Activated CD8-positive, alpha-beta T cell treated with anti-CD3 and anti-CD28 coated beads for 36 hours (primary cell): ENCODE measurements around the gene ZSCAN5A. TPM values are rescaled to one million over a fixed set of nuclear protein-coding genes. Genes with fewer than 3 reads are reported as not detected.

ENCODE experiments used
- ATAC-seq: fragments of 200-7000 bp; cut with Tn5 transposase; one replicate; pipeline ENCODE4 v1.10.0; 2021; ENCODE audit warnings: mild to moderate bottlenecking, moderate library complexity
- CTCF ChIA-PET: fragments of 350-600 bp; sonication (Branson Sonifier 250); formaldehyde crosslinking; loops from one replicate; lab custom pipeline; 2021; ENCODE audit warnings: antibody characterized with exemption; lab: Charles Lee
- POLR2A ChIA-PET: fragments of 350-600 bp; sonication (Branson Sonifier 250); formaldehyde crosslinking; loops from one replicate; lab custom pipeline; 2021; ENCODE audit warnings: antibody characterized with exemption; lab: Charles Lee
- DNase-seq: peaks from one replicate; pipeline ENCODE4 v3.0.0-alpha.2; 2020
- H3K27ac Mint-ChIP-seq: one replicate; pipeline ENCODE4 v1.8.0; 2021; ENCODE audit warnings: mild to moderate bottlenecking, mixed read lengths
- H3K27me3 Mint-ChIP-seq: one replicate; pipeline ENCODE4 v1.8.0; 2021; ENCODE audit warnings: mixed read lengths
- H3K36me3 Mint-ChIP-seq: one replicate; pipeline ENCODE4 v1.8.0; 2021; ENCODE audit warnings: low read depth, mixed read lengths
- H3K4me1 Mint-ChIP-seq: one replicate; pipeline ENCODE4 v1.8.0; 2021; ENCODE audit warnings: low read depth, mixed read lengths
- H3K4me3 Mint-ChIP-seq: one replicate; pipeline ENCODE4 v1.8.0; 2021; ENCODE audit warnings: mild to moderate bottlenecking, moderate library complexity, mixed read lengths
- H3K9me3 Mint-ChIP-seq: one replicate; pipeline ENCODE4 v1.8.0; 2021; ENCODE audit warnings: mixed read lengths
- CTCF ChIP-seq: fragments of 200-600 bp; IDR thresholded peaks from one replicate; pipeline ENCODE4 v1.8.0; 2022; ENCODE audit warnings: antibody characterized with exemption, mild to moderate bottlenecking
- intact Hi-C: fragments of 100-400 bp; cut with micrococcal nuclease; formaldehyde crosslinking; loops from one replicate; pipeline ENCODE4 v1.10.0; 2022
- total RNA-seq, 2 experiments: library from RNA; stranded (reverse); gene quantifications; one replicate each; pipeline ENCODE4 v1.2.3, GENCODE V29; 2021

The ZSCAN5A gene
- total RNA-seq, 2 experiments from 2014 or later, result 7.7 to 9.0 TPM

- no peak overlapping the region for H3K4me3 Mint-ChIP-seq
- POLR2A ChIA-PET, result no interaction called here
Measured at GRCh38 chr19:56319991-56320390, 5.4 kb upstream of the ZSCAN5A start.

DNA sequence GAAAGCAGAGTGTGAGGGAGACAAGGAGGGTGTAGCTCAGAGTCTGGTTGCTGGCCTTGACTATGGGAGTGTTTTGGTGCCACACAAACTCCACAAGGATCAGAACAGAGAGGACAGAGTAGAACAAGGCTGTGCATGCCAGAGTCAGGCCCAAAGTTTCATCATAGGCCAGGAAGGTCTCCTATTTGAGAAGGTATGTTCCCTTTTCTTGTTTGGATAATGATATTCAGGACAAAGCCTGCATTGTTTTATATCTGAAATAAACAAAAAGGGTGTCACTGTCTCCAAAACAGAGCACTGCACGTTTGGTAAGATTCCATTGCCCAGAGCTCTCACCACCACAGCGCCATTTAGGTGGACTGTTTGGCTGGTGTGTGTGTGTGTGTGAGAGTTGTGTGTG is 3.1 kb upstream of the ZSCAN5A start:
- intact Hi-C loops, result no loop called here
- Mint-ChIP-seq H3K4me1 (peaks cover 14% of the 10 kb centered on the region), H3K27me3 (peaks cover 2% of the 10 kb centered on the region), H3K36me3 (peaks cover 4% of the 10 kb centered on the region), H3K9me3 (peaks cover 1% of the 10 kb centered on the region), H3K27ac (no peak overlapping the region), H3K4me3 (no peak overlapping the region)
- POLR2A ChIA-PET, result interaction anchor here (1.2 kb wide), 1 partner anchor 1583 kb away, joined by 3 read pairs; no protein-coding TSS in a partner anchor
- DNase-seq (no peak), ATAC-seq (no peak)
- CTCF ChIA-PET, result interaction anchor here (1.5 to 2.3 kb wide), 2 partner anchors 8 to 15 kb away, joined by 6 to 10 read pairs; no protein-coding TSS in a partner anchor
- no peak for TF ChIP-seq CTCF

More at GRCh38 chr19:56319991-56320390, 5.4 kb upstream of the ZSCAN5A start:
- Mint-ChIP-seq H3K27me3 (peaks cover 2% of the 10 kb centered on the region), H3K36me3 (no peaks in the 10 kb centered on the region), H3K9me3 (no peaks in the 10 kb centered on the region), H3K27ac (no peak overlapping the region), H3K4me1 (peaks cover 5% of the 10 kb centered on the region)
- ATAC-seq (no peak), DNase-seq (no peak)
- intact Hi-C loops, result no loop called here
- TF ChIP-seq CTCF, result no peak
- CTCF ChIA-PET, result interaction anchor here (2.3 kb wide), 1 partner anchor 10 kb away, joined by 10 read pairs; no protein-coding TSS in a partner anchor

DNA sequence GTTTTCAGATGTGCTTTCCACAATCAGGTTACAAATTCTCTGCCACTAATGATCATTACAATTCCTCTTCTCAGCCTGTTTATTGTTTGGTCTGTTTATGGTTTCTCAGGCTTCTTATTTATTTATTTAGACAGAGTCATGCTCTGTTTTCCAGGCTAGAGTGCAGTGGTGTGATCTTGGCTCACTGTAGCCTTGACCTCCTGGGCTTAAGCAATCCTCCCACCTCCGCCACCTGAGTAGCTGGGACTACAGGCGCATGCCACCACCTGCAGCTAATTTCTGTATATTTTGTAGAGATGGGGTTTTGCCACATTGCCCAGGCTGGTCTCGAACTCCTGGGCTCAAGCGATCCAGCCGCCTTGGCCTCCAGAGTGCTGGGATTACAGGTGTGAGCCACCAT is 2.1 kb upstream of the ZSCAN5A start:
- Mint-ChIP-seq H3K36me3 (peaks cover 10% of the 10 kb centered on the region), H3K27me3 (peaks cover 2% of the 10 kb centered on the region), H3K4me3 (peak overlapping the region; percentile 11), H3K9me3 (peaks cover 1% of the 10 kb centered on the region), H3K4me1 (peaks cover 20% of the 10 kb centered on the region), H3K27ac (no peak overlapping the region)
- DNase-seq, result no peak
- no peak for ATAC-seq
- no peak for TF ChIP-seq CTCF
- ChIA-PET CTCF (no interaction called here), POLR2A (no interaction called here)
- intact Hi-C loops, result no loop called here

- intact Hi-C loops, result no loop called here
- Mint-ChIP-seq H3K27ac (peak overlapping the region; percentile 99), H3K36me3 (peaks cover 16% of the 10 kb centered on the region), H3K9me3 (peaks cover 1% of the 10 kb centered on the region), H3K4me1 (peaks cover 20% of the 10 kb centered on the region), H3K4me3 (peak overlapping the region; percentile 89), H3K27me3 (peaks cover 2% of the 10 kb centered on the region)
- ATAC-seq (peak; percentile 83), DNase-seq (peak; percentile 94)
- no peak for TF ChIP-seq CTCF
- CTCF ChIA-PET, result interaction anchor here (2.0 kb wide), 1 partner anchor 18 kb away, joined by 5 read pairs; no protein-coding TSS in a partner anchor
- POLR2A ChIA-PET, result no interaction called here
Measured at GRCh38 chr19:56315077-56315828, 614 bp upstream of the ZSCAN5A start.

- Mint-ChIP-seq H3K4me3 (peak overlapping the region; percentile 89), H3K9me3 (peaks cover 1% of the 10 kb centered on the region), H3K27me3 (no peaks in the 10 kb centered on the region), H3K4me1 (peaks cover 24% of the 10 kb centered on the region), H3K27ac (peak overlapping the region; percentile 99), H3K36me3 (peaks cover 22% of the 10 kb centered on the region)
- ATAC-seq (no peak), DNase-seq (no peak)
- ChIA-PET POLR2A (interaction anchor here (0.7 to 1.0 kb wide), 2 partner anchors 14 to 51 kb away, joined by 3 read pairs; no protein-coding TSS in a partner anchor), CTCF (interaction anchor here (1.2 to 2.0 kb wide), 5 partner anchors 19 to 233 kb away, joined by 3 to 6 read pairs (median 4); no protein-coding TSS in a partner anchor)
- intact Hi-C loops, result no loop called here
- TF ChIP-seq CTCF, result no peak
Measured at GRCh38 chr19:56314018-56314380, 640 bp downstream of the ZSCAN5A start.
